Stimulated activated naive B cell treated with anti-CD40 and anti-IgM and Interleukin-4, amounts not matched to agents 10 μg/mL and 1 μg/mL and 100 μg/mL, for 72 hours (primary cell): ENCODE measurements around the gene NBPF14.
"Not testable (repeated sequence)": the region's sequence is repeated elsewhere in the genome, so short reads cannot be mapped to it uniquely, and the experiment has no call there.

Experiments used
- ATAC-seq, 2 donors: fragments of 150-1000 bp; cut with Tn5 transposase; replicated peaks; 2 replicates each; pipeline ENCODE4 v1.10.0; 2021; ENCODE audit warnings: moderate library complexity in 1 of 2
- DNase-seq: peaks from one replicate; pipeline ENCODE4 v3.0.0; 2021
- H3K27ac Mint-ChIP-seq: one replicate; pipeline ENCODE4 v1.8.0; 2022; ENCODE audit warnings: mild to moderate bottlenecking, mixed read lengths
- H3K27me3 Mint-ChIP-seq, 2 donors: one replicate each; pipeline ENCODE4 v1.8.0; 2022; ENCODE audit warnings: mixed read lengths in 2 of 2
- H3K36me3 Mint-ChIP-seq, 2 donors: one replicate each; pipeline ENCODE4 v1.8.0; 2022; ENCODE audit warnings: mixed read lengths in 2 of 2, mild to moderate bottlenecking in 1 of 2
- H3K4me1 Mint-ChIP-seq, 2 donors: one replicate each; pipeline ENCODE4 v1.8.0; 2022; ENCODE audit warnings: mixed read lengths in 2 of 2, mild to moderate bottlenecking in 1 of 2
- H3K4me3 Mint-ChIP-seq, 2 donors: one replicate each; pipeline ENCODE4 v1.8.0; 2022; ENCODE audit warnings: mild to moderate bottlenecking in 2 of 2, mixed read lengths in 2 of 2, moderate library complexity in 1 of 2
- H3K9me3 Mint-ChIP-seq, 2 donors: one replicate each; pipeline ENCODE4 v1.8.0; 2022; ENCODE audit warnings: mixed read lengths in 2 of 2, mild to moderate bottlenecking in 1 of 2

NBPF14 gene

DNA sequence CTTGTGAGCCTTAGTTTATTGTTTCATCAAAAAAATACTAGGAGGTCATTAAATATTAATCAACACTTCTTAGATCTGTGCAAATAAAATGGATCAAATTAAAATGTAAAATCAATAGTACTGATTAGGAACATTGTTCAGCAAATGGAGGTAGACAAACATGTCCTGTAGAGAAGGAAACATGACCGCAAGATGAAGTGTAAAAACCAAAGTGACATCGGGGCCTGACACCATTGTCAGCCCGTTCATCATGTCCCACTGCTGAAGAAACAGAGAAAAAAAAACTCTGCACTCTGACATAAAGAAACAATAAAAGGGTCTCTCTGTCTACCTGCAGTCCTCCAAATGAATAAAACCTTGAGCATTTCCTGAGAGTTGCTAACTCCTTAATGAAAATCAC is 81.5 kb downstream of the NBPF14 start:
- not testable (repeated sequence) for H3K9me3 Mint-ChIP-seq, H3K4me1 Mint-ChIP-seq, ATAC-seq, H3K36me3 Mint-ChIP-seq, H3K27me3 Mint-ChIP-seq, DNase-seq, H3K27ac Mint-ChIP-seq, H3K4me3 Mint-ChIP-seq

DNA sequence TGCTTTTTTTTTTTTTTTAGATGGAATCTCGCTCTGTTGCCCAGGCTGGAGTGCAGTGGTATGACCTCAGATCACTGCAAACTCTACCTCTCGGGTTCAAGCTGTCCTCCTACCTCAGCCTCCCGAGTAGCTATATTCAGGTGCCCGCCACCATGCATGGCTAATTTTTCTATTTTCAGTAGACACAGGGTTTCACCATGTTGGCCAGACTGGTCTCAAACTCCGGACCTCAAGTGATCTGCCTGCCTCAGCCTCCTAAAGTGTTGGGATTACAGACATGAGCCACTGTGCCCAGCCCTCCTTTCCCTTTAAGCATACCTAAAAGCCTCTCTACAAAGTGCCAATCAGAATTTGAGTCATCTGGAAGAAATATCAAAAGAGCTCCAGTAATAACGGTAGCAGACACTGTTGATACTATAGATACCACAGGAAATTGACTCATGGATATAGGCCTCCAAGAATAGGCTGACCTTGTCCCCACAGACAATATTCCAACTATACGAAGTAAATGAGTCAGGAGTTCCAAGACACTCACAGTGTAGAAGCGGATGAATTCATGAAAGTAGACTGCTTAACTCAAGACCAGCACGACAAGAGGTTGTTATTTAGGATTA is 83.1 kb downstream of the NBPF14 start:
- H3K27ac Mint-ChIP-seq, H3K9me3 Mint-ChIP-seq, H3K4me3 Mint-ChIP-seq, H3K27me3 Mint-ChIP-seq, ATAC-seq, H3K36me3 Mint-ChIP-seq, DNase-seq, H3K4me1 Mint-ChIP-seq: not testable (repeated sequence)

DNA sequence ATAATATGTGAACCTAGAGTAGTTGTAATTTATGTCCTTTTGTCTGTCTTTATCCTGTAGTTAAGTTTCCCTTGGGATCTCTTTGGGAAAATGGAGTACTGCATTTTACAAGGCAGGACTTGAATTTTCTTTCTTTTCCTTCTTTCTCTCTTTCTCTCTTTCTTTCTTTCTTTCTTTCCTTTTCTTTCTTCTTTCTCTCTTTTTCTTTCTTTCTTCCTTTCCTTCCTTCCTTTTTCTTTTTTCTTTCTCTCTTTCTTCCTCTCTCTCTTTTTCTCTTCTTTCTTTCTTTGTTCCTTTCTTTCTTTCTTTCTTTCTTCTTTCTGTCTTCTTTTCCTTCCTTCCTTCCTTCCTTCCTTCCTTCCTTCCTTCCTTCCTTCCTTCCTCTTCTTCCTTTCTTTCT is 101.9 kb downstream of the NBPF14 start:
- not testable (repeated sequence) for ATAC-seq, H3K4me3 Mint-ChIP-seq, H3K27me3 Mint-ChIP-seq, H3K36me3 Mint-ChIP-seq, H3K27ac Mint-ChIP-seq, H3K4me1 Mint-ChIP-seq, DNase-seq, H3K9me3 Mint-ChIP-seq

DNA sequence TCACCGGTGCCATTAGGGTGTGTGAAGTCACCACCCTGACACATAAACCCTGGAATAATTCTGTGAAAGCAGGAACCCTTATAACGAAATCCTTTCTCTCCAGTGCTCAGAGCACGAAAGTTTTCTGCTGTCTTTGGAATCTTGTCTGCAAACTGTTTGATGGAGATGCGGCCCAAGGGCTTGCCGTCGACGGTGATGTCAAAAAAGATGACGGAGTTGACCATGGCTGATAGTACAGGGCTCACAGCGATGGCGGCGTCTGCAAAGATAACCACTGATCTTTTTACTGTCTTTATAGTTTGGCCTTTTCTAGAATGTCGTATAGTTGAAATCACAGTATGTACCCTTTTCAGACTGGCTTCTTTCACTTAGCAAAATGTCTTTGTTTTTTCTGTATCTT is 112.8 kb downstream of the NBPF14 start, which contains the start of gene PPIAL4G:
Gene PPIAL4G (minus strand): TSS at position 274 of the 400 bp plus-strand sequence. CDS start 50 bp downstream, at position 224.
- not testable (repeated sequence) for H3K27ac Mint-ChIP-seq, H3K9me3 Mint-ChIP-seq, H3K27me3 Mint-ChIP-seq, H3K4me3 Mint-ChIP-seq, H3K36me3 Mint-ChIP-seq, H3K4me1 Mint-ChIP-seq, ATAC-seq, DNase-seq
